ENCODE results near the gene TSC22D3.
"Not testable (repeated sequence)": the region's sequence is repeated elsewhere in the genome, so short reads cannot be mapped to it uniquely, and the experiment has no call there.

The TSC22D3 gene

DNA sequence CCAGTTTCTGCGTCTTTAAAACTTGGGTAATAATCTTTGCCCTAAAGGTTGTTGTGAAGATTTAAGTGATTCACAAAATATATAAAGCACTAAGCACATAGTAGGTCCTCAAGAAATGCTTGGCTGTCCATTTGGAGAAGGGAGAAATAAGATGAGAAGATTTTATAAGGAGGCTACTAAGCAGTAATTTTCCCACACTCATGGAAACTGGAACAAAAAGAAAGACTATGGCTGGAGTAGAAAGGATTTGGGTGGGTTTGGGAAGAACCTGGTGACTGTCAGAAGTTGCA is 100.3 kb downstream of the TSC22D3 start:
- TF ChIP-seq, protein P1, sequence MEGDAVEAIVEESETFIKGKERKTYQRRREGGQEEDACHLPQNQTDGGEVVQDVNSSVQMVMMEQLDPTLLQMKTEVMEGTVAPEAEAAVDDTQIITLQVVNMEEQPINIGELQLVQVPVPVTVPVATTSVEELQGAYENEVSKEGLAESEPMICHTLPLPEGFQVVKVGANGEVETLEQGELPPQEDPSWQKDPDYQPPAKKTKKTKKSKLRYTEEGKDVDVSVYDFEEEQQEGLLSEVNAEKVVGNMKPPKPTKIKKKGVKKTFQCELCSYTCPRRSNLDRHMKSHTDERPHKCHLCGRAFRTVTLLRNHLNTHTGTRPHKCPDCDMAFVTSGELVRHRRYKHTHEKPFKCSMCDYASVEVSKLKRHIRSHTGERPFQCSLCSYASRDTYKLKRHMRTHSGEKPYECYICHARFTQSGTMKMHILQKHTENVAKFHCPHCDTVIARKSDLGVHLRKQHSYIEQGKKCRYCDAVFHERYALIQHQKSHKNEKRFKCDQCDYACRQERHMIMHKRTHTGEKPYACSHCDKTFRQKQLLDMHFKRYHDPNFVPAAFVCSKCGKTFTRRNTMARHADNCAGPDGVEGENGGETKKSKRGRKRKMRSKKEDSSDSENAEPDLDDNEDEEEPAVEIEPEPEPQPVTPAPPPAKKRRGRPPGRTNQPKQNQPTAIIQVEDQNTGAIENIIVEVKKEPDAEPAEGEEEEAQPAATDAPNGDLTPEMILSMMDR (IDR thresholded peaks at IDR 0.05), result no peak
- no peak for DNase-seq (ENCODE audit: low spot score)
- Histone ChIP-seq H3K27ac (peak overlapping the region; percentile 82 to 98), H3K4me3 (peak overlapping the region; percentile 69)

DNA sequence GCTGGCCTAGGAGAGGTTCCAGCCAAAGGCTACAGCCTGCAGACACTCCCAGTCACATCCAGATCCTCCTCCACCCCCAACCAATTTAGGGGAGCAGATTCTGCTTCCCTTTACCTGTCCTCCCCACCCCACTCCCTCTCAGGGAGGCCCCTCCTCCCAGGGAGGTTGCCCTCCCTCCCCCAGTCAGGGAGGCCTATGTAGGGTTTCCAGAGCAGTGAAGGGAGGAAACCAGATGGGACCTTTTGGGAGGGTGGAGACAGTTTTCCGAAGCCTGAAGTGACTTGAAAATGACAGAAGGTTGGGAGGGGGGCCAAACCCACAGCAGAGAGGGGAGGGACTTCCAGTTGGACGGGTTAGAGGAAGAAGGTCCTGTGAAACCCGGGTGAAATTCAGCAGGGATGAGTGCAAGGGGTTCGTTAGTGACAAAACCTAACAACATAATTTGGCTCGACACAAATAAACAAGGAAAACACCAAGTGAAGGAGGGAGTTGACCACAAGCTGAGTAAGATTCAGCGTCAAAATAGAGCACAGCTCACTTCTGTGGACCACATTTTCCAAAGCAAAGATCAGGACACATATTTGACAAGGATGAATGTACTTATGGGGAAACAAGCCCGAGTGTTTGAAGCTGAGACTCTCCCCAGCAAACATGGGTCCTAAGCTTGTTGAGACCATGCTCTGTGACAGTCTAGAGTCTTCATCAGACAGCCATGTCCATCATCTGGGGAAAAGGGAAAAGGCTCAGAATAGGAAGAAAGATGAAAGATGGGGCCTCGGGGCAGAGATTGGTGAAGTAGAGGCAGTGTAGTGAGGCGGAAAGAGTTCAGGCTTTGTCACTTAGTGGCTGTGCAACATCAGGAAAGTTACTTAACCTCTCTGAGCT is 100.9 kb downstream of the TSC22D3 start:
- Histone ChIP-seq H3K4me3 (peak overlapping the region; percentile 69), H3K27ac (peak overlapping the region; percentile 82 to 98)
- peak; percentile 91 for DNase-seq (ENCODE audit: low spot score)
- TF ChIP-seq, protein P1 (IDR thresholded peaks at IDR 0.05), result no peak

DNA sequence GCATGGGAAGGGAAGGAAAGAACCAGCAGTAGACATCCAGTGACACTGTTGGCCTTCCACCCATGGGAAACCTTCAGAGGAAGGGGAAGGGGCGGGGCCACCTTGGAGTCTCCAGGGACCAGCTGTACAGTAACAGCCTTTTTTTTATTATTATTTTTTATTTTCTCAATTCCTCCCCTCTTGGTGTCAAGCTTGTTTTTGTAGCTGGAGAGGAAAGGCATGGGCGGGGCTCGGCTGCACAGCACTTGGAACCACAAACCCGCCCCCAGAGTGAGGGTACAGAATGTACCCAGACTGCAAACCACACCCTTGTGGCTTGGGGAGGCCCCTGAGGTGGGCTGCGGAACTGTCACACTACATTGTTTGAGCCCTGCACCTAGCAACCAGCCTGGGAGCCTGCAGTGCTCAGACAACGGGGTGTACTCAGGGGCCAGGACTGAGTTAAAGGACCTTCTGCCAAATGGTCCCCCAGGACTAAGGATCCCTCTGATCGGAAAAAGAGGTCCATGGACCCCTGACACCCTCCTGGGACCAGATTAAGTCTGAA is 101.6 kb downstream of the TSC22D3 start:
- DNase-seq (ENCODE audit: low spot score), result peak; percentile 95
- TF ChIP-seq, protein P1 (IDR thresholded peaks at IDR 0.05), result no peak
- peak overlapping the region; percentile 69 for H3K4me3 ChIP-seq
- H3K27ac ChIP-seq, result peak overlapping the region; percentile 82 to 98

DNA sequence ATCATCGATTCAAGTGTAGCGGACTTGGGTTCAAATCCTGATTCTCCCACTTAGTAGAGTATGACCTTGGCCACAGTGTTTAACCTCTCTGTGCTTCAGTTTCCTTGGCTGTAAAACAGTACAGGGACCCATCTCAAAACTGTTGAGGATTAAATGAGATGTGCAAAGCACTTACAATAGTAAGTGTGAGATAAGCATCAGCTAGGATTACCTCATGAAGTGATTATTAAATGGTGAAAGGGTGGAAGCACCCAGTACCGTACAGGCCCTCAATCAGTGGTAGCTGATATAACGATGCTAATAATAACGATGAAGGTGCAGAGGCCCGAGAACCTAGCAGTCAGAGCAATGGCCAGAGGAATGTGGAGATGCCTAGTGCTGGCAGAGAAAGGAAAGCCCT is 102.2 kb downstream of the TSC22D3 start:
- H3K27ac ChIP-seq, result peak overlapping the region; percentile 82 to 98
- no peak for DNase-seq (ENCODE audit: low spot score)
- H3K4me3 ChIP-seq, result peak overlapping the region; percentile 49
- TF ChIP-seq, protein P1 (IDR thresholded peaks at IDR 0.05), result no peak

GRCh38 chrX:107672955-107673378 is 102.6 kb downstream of the TSC22D3 start:
- Histone ChIP-seq H3K4me3 (peak overlapping the region; percentile 49), H3K27ac (peak overlapping the region; percentile 82 to 98)
- TF ChIP-seq, protein P1 (IDR thresholded peaks at IDR 0.05), result no peak
- DNase-seq (ENCODE audit: low spot score), result peak; percentile 91

GRCh38 chrX:107671256-107671655 is 104.3 kb downstream of the TSC22D3 start:
- not testable (repeated sequence) for DNase-seq (ENCODE audit: low spot score); H3K27ac ChIP-seq; H3K4me3 ChIP-seq

GRCh38 chrX:107669885-107670628 is 105.5 kb downstream of the TSC22D3 start:
- TF ChIP-seq, protein P1 (IDR thresholded peaks at IDR 0.05), result no peak
- H3K4me3 ChIP-seq, result no peak overlapping the region
- no peak overlapping the region for H3K27ac ChIP-seq
- DNase-seq (ENCODE audit: low spot score), result peak; percentile 7
